ENCODE results near the gene ANKRD29.

- TF ChIP-seq CTCF (IDR thresholded peaks at IDR 0.05) (no peak), POLR2A (IDR thresholded peaks at IDR 0.05) (no peak)
Measured at GRCh38 chr18:23645568-23646175, 17.0 kb downstream of the ANKRD29 start.
